Spinal cord (tissue), 10 donors: ENCODE results near the gene TBC1D21. TPM values are rescaled to one million over a fixed set of nuclear protein-coding genes. Genes with fewer than 3 reads are reported as not detected.

ENCODE experiments used
- DNase-seq, 6 donors: peaks; one replicate each; pipeline versions ENCODE4 v3.0.0 to v3.0.0-alpha.2; 2013 to 2015; ENCODE audit warnings: low spot score in 6 of 6, low read depth in 4 of 6
- H3K27ac ChIP-seq: one replicate; pipeline ENCODE4 v1.5.1; 2013; ENCODE audit warnings: low read depth, low read length, control low read depth
- H3K27me3 ChIP-seq: one replicate; pipeline ENCODE4 v1.6.1; 2013; ENCODE audit warnings: low read length; ENCODE audit not compliant: control insufficient read depth, insufficient read depth
- H3K36me3 ChIP-seq: one replicate; pipeline ENCODE4 v1.6.1; 2013; ENCODE audit warnings: low read length; ENCODE audit not compliant: control insufficient read depth, insufficient read depth
- H3K4me1 ChIP-seq: one replicate; pipeline ENCODE4 v1.6.1; 2013; ENCODE audit warnings: low read length; ENCODE audit not compliant: control insufficient read depth, insufficient read depth
- H3K4me3 ChIP-seq: one replicate; pipeline ENCODE4 v1.5.1; 2013; ENCODE audit warnings: low read depth, low read length, control low read depth
- H3K9me3 ChIP-seq: one replicate; pipeline ENCODE4 v1.6.1; 2013; ENCODE audit warnings: low read length; ENCODE audit not compliant: control insufficient read depth, insufficient read depth
- whole genome bisulfite sequencing: methylation state at CpG from one replicate; pipeline ENCODE4 v1.1.5; 2013; ENCODE audit warnings: missing lambda C conversion rate; ENCODE audit not compliant: insufficient coverage; 5-methylcytosine and 5-hydroxymethylcytosine counted together
- polyA plus RNA-seq, 2 donors: library from polyadenylated mRNA; unstranded; fragments of 120-200 nt; gene quantifications; one replicate each; pipeline ENCODE4 v1.2.1, GENCODE V29; 2013; ENCODE audit not compliant: insufficient read length in 2 of 2
- total RNA-seq, 2 donors: library from RNA; depleted of rRNA in 1 of 2; stranded (reverse); fragments of 120-200 nt in 1 of 2; fragments of >200 nt in 1 of 2; gene quantifications; one replicate each; pipeline versions ENCODE4 v1.2.3 to v1.2.4, GENCODE V29; 2013 to 2014
- donor health status: healthy.

TBC1D21 gene
- total and polyA plus RNA-seq, 4 donors = not detected

DNA sequence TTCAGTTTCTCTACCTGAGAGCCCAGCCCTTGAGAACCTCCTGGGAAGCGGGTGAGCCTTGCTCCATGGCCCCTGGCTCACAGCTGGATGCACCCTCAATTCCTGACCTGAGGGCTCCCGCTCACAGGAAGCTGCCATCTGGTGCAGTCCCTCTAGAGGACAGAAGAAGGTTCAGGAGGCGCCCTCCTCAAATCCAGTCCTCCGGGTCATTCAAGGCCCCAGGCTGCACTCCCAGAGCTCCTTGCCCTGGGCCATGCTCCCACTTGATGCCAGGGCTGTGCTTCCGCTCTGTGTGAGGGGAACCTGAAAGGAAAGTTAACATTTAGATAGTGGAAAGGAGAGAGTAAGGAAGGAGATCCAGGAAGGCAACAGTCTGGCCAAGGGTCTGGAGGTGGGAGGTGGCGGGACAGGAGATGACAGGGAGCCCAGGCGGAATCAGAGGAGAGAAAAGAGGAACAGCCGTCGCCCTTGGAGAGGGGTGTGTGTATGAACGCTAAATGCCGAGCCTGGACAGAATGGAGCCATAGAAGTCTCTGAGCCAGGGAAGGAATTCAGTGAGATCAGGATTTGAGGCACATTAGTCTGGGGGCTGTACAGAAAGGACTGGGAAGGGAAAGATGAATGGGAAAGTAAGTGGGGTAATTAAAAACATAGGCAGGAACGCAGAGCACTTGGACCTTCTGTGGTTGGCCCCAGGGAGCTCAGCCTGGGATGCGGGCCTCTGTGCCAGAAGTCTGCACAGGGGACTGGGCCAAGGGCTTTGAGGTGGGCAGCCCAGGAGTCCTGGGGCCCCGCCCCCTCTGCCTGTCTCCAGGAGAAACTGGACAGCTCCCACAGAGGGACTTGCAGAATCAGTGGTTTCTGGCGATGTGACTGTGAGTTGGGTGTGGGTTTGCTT, 26.1 kb downstream of the TBC1D21 start:
- H3K27me3 ChIP-seq = no peaks in the 10 kb centered on the region
- peaks cover 30% of the 10 kb centered on the region for H3K4me1 ChIP-seq
- no peaks in the 10 kb centered on the region for H3K36me3 ChIP-seq
- 60% methylated on average over 14 of the region's 15 CpGs for WGBS
- no peak overlapping the region for H3K27ac ChIP-seq
- peak in 2 of 6 donors; percentile 42 to 55 for DNase-seq
- H3K9me3 ChIP-seq = no peaks in the 10 kb centered on the region
- H3K4me3 ChIP-seq = no peak overlapping the region

DNA sequence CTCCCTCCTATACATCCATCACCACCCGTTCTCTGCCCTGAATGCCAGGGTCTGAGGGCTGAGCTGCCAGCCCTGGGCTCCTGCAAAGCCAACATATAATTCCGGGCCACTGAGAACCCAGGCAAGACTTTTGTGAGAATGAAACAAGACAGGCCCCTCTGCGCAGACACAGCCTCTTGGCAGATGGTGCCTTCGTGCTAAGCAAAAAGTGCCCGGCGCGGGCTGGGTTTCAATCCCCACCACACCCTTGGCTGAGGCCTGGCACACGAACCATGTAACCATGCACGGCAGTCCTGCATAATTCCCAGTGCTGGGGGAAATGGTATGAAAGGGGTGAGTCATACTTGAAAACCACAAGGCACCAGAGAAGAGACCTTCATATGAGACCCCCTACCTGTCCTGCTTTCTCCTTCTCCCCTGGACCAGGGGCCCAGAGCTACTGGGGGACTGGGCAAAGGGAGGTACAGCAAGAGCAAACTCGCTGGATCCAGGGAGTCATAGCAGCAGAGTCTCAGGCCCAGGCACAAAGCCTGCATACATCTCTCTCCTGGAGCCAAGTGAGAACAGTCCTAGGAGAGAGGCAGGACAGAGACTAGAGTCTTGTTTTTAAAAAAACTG, 26.8 kb downstream of the TBC1D21 start:
- 48% methylated on average over 3 of the region's 10 CpGs for WGBS
- Histone ChIP-seq H3K9me3 (no peaks in the 10 kb centered on the region), H3K27me3 (no peaks in the 10 kb centered on the region), H3K36me3 (no peaks in the 10 kb centered on the region), H3K27ac (no peak overlapping the region), H3K4me1 (peaks cover 30% of the 10 kb centered on the region), H3K4me3 (no peak overlapping the region)
- no peak for DNase-seq

DNA sequence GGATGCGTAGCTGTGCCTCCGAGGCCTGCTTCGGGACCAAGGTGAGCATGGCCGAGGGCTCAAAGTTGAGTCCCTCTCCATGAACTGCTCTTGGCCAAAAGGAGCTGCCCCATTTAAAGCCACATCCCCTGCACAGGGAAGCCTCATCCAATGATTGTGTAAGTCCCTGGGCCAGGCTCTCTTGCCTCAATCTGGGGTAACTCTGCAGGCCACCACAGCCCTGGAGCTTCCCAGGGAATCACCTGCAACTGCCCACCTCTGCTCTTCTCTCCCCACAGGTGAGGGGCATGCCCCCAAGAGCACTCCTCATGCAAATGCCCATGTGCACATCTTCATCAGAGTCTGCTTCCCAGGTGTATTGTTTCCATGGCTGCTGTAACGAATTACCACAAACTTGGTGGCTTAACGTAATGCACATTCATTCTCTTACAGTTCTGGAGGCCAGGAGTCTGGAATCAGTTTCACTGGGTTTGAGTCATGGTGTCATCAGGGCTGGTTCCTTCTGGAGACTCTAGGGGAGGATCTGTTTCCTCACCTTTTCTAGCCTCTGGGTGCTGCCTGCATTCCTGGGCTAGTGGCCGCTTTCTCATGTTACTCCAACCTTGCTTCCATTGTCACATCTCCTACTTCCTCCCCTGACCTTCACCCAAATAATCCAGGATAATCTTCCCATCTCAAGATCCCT, 27.9 kb downstream of the TBC1D21 start:
- peaks cover 1% of the 10 kb centered on the region for H3K9me3 ChIP-seq
- WGBS = 91% methylated on average over 6 of the region's 7 CpGs
- peaks cover 30% of the 10 kb centered on the region for H3K4me1 ChIP-seq
- no peak overlapping the region for H3K4me3 ChIP-seq
- no peak overlapping the region for H3K27ac ChIP-seq
- H3K36me3 ChIP-seq = no peaks in the 10 kb centered on the region
- no peaks in the 10 kb centered on the region for H3K27me3 ChIP-seq
- no peak for DNase-seq

DNA sequence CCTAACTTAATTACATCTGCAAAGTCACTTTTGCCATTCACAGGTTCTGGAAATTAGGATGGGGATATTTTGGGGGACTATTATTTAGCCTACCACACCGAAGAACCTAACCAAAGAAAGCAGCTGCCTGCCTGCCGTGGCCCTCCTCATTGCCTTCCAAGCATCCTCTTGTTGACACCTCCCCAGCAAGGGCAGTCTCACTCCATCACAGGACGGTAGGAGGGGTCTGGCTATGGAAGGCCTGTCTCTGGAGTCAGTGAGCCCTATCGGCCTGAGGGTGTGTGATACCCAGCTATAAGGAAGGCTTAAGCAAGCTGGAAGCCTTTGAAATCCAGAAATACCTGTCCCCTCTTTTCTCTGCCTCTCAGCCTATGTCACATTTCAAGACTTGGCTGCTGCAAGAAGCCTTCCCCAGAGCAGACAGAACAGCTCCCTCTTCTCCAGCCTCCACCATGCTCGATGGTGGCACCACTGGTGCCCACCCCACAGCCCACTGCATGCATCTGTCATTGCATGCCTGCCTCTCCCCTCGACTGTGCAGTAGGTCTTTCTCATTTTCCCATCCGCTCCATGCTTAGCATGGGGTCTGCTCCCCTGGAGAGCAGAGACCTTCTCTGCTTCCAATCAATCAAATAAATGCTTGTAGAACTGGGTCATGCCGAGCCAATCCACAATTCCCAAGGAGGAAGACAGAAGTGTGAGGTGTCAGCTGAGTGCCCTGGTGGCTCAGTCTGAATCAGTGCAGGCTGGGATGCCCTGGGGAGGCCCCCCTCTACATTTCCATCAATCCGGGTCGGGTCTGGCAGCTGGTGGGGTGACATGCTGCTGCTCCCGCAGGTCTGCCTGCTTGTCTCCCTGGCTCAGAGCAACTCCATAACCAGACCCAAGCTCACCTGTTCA, 29.0 kb downstream of the TBC1D21 start:
- DNase-seq = peak in 1 of 6 donors; percentile 61
- H3K27ac ChIP-seq = no peak overlapping the region
- H3K9me3 ChIP-seq = peaks cover 1% of the 10 kb centered on the region
- no peak overlapping the region for H3K4me3 ChIP-seq
- H3K4me1 ChIP-seq = peaks cover 30% of the 10 kb centered on the region
- 58% methylated on average over 5 of the region's 11 CpGs for WGBS
- H3K36me3 ChIP-seq = no peaks in the 10 kb centered on the region
- no peaks in the 10 kb centered on the region for H3K27me3 ChIP-seq

DNA sequence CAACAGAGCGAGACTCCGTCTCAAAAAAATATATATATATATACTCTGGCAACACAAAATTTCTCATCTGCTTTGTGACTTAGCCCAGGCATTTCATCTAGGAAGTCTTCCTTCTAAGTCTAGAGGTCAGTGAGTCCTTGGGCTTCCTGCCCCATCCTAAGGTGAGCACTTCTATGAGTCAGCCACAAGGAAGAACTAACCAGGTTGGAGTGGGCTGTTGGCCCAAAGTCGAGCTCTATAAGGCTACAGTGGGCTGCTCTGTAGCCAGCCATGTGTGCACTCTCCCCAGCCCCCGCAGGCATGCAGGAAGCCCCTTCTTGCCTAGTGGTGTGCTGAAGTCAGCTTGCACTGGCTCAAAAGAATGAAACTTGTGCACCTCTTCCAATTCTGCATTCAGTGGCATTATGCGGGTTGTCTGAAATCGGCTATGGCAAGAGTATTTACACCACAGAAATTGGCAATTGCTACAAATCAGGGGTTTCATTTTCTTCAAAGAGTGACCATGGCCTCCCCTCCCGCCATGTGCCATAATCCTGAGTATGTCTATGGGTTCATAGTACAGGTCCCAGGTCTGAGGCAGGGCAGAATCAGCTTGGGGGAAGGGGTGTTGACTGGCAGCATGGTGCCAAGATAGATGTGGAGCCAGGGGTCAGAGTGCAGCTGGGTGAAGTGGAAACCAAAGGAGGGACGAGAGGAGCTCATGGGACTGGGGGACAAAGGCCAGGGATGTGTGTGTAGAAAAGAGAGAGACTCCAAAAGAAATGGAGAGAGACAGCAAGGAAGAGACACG, 30.9 kb downstream of the TBC1D21 start:
- Histone ChIP-seq H3K36me3 (no peaks in the 10 kb centered on the region), H3K27ac (no peak overlapping the region), H3K9me3 (peaks cover 1% of the 10 kb centered on the region), H3K27me3 (no peaks in the 10 kb centered on the region), H3K4me1 (peaks cover 35% of the 10 kb centered on the region), H3K4me3 (no peak overlapping the region)
- 82% methylated on average over 6 of the region's 9 CpGs for WGBS
- DNase-seq = no peak

DNA sequence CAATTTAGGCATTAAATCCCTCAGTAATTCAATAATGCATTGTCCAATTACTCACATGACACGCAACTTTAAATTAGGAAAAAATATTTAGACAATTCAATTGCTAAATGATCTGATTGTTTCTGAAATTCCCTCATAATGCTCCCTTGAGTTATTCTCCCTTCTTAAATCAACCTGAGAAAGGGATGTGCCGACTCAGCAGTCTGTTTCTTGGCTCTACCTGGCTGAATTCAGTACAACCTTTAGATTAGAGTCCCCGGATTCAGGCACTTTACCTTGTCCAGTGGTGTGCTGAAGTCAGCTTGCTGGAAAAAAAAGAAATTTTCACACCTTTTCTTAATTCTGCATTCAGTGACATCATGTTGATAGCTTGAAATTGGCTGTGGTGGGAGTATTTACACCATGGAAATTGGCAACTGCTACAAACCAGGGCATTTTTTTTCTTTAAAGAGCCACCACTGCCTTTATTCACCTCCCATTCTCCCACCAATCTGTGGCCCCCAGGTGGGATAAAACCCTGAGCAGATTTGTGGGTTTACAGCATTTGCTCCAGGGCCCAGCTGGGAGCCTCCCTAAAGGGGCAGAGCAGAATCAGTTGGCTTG, 32.0 kb downstream of the TBC1D21 start:
- Histone ChIP-seq H3K4me3 (no peak overlapping the region), H3K9me3 (peaks cover 1% of the 10 kb centered on the region), H3K27ac (no peak overlapping the region), H3K4me1 (peaks cover 24% of the 10 kb centered on the region), H3K27me3 (no peaks in the 10 kb centered on the region), H3K36me3 (no peaks in the 10 kb centered on the region)
- DNase-seq = no peak
- 100% methylated on average over 1 of the region's 3 CpGs for WGBS

DNA sequence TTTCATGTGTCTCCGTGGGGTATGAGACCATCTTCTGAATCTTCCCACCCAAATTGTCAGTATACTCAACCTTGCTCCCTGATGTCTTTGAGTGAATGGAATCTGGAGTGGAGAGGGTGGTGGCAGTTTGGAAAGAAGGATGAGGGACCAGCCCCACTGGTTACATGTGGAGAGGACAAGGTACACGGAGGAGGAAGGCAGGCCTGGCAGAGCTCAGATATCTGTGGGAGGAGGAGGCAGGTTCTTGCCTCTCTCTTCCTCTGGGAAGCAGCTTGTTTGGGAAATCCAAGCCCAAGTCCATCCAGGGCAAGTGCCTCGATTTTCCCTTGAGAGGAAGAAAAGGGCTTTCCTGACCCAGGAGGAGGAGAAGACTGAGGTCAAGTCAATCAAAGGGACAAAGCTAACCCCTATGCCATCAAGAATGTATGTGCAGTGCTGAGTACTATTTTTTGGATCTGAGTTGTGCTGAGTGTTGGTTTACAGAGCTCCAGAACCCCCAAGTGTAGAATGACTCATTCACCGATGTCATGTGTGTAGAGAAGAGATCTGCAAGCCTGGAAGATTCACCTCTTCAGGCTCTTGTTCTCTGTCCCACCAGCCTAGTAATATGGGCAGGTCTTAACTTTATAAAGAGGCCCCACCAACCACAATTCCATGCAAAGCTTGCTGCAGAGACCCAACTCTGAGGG, 33.1 kb downstream of the TBC1D21 start:
- H3K4me3 ChIP-seq = no peak overlapping the region
- H3K4me1 ChIP-seq = peaks cover 24% of the 10 kb centered on the region
- no peaks in the 10 kb centered on the region for H3K36me3 ChIP-seq
- 100% methylated on average over 1 of the region's 4 CpGs for WGBS
- no peak for DNase-seq
- H3K27ac ChIP-seq = no peak overlapping the region
- peaks cover 1% of the 10 kb centered on the region for H3K9me3 ChIP-seq
- peaks cover 3% of the 10 kb centered on the region for H3K27me3 ChIP-seq

DNA sequence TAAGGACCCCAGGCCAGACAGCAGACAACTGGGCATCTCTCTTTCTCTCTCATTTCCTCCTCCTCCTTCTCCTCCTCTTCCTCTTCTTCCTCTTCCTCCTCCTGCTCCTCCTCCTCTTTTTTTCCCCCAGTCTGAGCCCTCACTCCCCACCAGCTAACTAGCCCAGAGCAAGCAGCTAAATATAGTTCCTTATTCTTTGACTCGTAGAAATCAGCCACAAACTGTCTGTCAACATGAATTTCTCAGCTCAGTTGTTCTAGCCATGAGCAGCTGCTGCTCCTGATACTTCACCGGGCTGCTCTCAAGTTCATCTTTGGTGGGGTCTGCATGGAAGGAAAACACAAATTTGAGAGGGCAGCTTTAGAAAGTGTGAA, 33.7 kb downstream of the TBC1D21 start:
- WGBS = 61% methylated on average over 2 of the region's 2 CpGs

More for the DNA sequence above, 33.7 kb downstream of the TBC1D21 start:
- Histone ChIP-seq H3K9me3 (peaks cover 1% of the 10 kb centered on the region), H3K36me3 (no peaks in the 10 kb centered on the region), H3K27me3 (peaks cover 3% of the 10 kb centered on the region), H3K4me1 (peaks cover 24% of the 10 kb centered on the region), H3K27ac (no peak overlapping the region), H3K4me3 (no peak overlapping the region)
- DNase-seq = no peak
